GM23248 (cell line): ENCODE results near the gene CHCHD3. TPM values are rescaled to one million over a fixed set of nuclear protein-coding genes. Genes with fewer than 3 reads are reported as not detected.
"Not testable (repeated sequence)": the region's sequence is repeated elsewhere in the genome, so short reads cannot be mapped to it uniquely, and the experiment has no call there.

ENCODE experiments used
- DNase-seq: peaks from one replicate; pipeline ENCODE4 v3.0.0-alpha.2; 2015
- H2AFZ ChIP-seq: fragments of 200-600 bp; sonication (generic); 2 replicates; pipeline ENCODE4 v1.6.1; 2016; ENCODE audit warnings: antibody characterized with exemption
- H3F3A ChIP-seq: fragments of 200-600 bp; sonication (generic); 2 replicates; pipeline ENCODE4 v1.6.1; 2016; ENCODE audit warnings: mild to moderate bottlenecking, antibody characterized with exemption, mixed run types; ENCODE audit not compliant: insufficient read depth
- H3K27ac ChIP-seq: fragments of 200-600 bp; sonication (generic); 2 replicates; pipeline ENCODE4 v1.5.1; 2016; ENCODE audit warnings: mild to moderate bottlenecking
- H3K27me3 ChIP-seq: fragments of 200-600 bp; sonication (generic); replicated peaks from 2 replicates; pipeline ENCODE4 v1.6.1; 2016; ENCODE audit warnings: mild to moderate bottlenecking; ENCODE audit not compliant: insufficient read depth
- H3K36me3 ChIP-seq: fragments of 200-600 bp; sonication (generic); 2 replicates; pipeline ENCODE4 v1.6.1; 2016; ENCODE audit warnings: low read depth, mild to moderate bottlenecking
- H3K4me1 ChIP-seq: fragments of 200-600 bp; sonication (generic); 2 replicates; pipeline ENCODE4 v1.6.1; 2016; ENCODE audit warnings: mild to moderate bottlenecking; ENCODE audit not compliant: insufficient read depth
- H3K4me2 ChIP-seq: fragments of 200-600 bp; sonication (generic); one replicate; pipeline ENCODE4 v1.6.1; 2016; ENCODE audit warnings: mild to moderate bottlenecking; ENCODE audit not compliant: unreplicated experiment
- H3K4me3 ChIP-seq: fragments of 200-600 bp; sonication (generic); 2 replicates; pipeline ENCODE4 v1.5.1; 2016; ENCODE audit warnings: mild to moderate bottlenecking
- H3K79me2 ChIP-seq: fragments of 200-600 bp; sonication (generic); 2 replicates; pipeline ENCODE4 v1.6.1; 2016; ENCODE audit warnings: mild to moderate bottlenecking; ENCODE audit not compliant: insufficient read depth
- H3K9ac ChIP-seq: fragments of 200-600 bp; sonication (generic); 2 replicates; pipeline ENCODE4 v1.6.1; 2016; ENCODE audit warnings: mild to moderate bottlenecking
- H3K9me2 ChIP-seq: fragments of 200-600 bp; sonication (generic); 2 replicates; pipeline ENCODE4 v1.6.1; 2016; ENCODE audit warnings: mixed run types, mild to moderate bottlenecking, moderate library complexity; ENCODE audit not compliant: insufficient read depth
- H3K9me3 ChIP-seq: fragments of 200-600 bp; sonication (generic); one replicate; pipeline ENCODE4 v1.6.1; 2017; ENCODE audit warnings: low read depth
- H4K20me1 ChIP-seq: fragments of 200-600 bp; sonication (generic); 2 replicates; pipeline ENCODE4 v1.6.0; 2016; ENCODE audit not compliant: insufficient read depth
- EZH2 ChIP-seq: fragments of 200-600 bp; sonication (generic); IDR thresholded peaks from 2 replicates; pipeline ENCODE4 v1.6.1; 2018; ENCODE audit warnings: antibody characterized with exemption, mild to moderate bottlenecking; ENCODE audit not compliant: insufficient read depth, poor library complexity, severe bottlenecking
- EZH2phosphoT487 ChIP-seq: fragments of 200-600 bp; sonication (generic); IDR thresholded peaks from 2 replicates; pipeline ENCODE4 v1.6.1; 2018; ENCODE audit warnings: antibody characterized with exemption, moderate library complexity, mild to moderate bottlenecking, low read depth; ENCODE audit not compliant: insufficient read depth
- WGBS, 2 experiments: methylation state at CpG; one replicate each; pipeline ENCODE4 v1.1.6; 2015 to 2017; ENCODE audit warnings: low lambda C conversion rate in 2 of 2, low coverage in 1 of 2; ENCODE audit errors: missing lambda C conversion rate in 2 of 2; 5-methylcytosine and 5-hydroxymethylcytosine counted together
- in situ Hi-C: fragments of 300-500 bp; cut with MboI; formaldehyde crosslinking; loops from 2 replicates; pipeline ENCODE4 v1.15.0; 2020
- polyA plus RNA-seq: library from polyadenylated mRNA; unstranded; fragments of >200 nt; fragmentation: Nextera tagmentation; extraction: Ambion mirVana; gene quantifications from 2 replicates; pipeline ENCODE4 v1.2.1, GENCODE V29; 2016
- total RNA-seq: library from RNA; depleted of rRNA; stranded (reverse); fragments of >200 nt; shearing (Covaris generic); gene quantifications from 2 replicates; pipeline ENCODE4 v1.2.3, GENCODE V29; 2014

Gene CHCHD3
- total and polyA plus RNA-seq, 2 experiments from 2014 or later: 43.7 to 66.1 TPM

DNA sequence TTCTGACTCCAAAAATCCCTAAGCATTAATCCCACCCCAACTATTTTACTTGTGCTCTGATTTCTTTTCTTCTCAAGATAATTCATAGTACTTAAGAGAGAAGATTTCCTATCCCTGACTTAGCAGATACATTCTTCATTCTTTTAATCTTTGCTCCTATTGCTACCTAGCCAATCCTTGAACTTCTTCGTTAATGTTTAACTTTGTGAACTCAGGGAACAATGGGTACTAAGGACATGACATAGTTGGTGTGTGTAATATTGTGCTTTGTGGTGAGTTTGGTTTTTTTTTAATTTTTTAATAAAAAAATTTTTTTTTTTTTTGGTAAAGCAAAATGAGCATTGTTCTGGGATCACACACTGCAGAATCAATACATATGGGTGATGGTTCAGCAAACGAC, 166.2 kb downstream of the CHCHD3 start:
- no peak for TF ChIP-seq EZH2phosphoT487
- TF ChIP-seq EZH2: no peak
- no peaks in the 10 kb centered on the region for H3K79me2 ChIP-seq
- no peak overlapping the region for H3K27ac ChIP-seq
- H3K9me3 ChIP-seq: no peaks in the 10 kb centered on the region
- no peaks in the 10 kb centered on the region for H3K36me3 ChIP-seq
- no peak for DNase-seq
- no peaks in the 10 kb centered on the region; the same call in 1 of the 2 replicates for H4K20me1 ChIP-seq
- no peak overlapping the region for H3K4me2 ChIP-seq
- H3K4me1 ChIP-seq: no peaks in the 10 kb centered on the region
- no peaks in the 10 kb centered on the region for H3K27me3 ChIP-seq
- no peak overlapping the region for H3K4me3 ChIP-seq
- H3K9me2 ChIP-seq: no peaks in the 10 kb centered on the region
- H3K9ac ChIP-seq: no peak overlapping the region
- in situ Hi-C loops: no loop called here
- 91 to 94% methylated on average over 2 of the region's 2 CpGs for WGBS, 2 experiments
- no peaks in the 10 kb centered on the region for H3F3A ChIP-seq
- no peak overlapping the region for H2AFZ ChIP-seq

DNA sequence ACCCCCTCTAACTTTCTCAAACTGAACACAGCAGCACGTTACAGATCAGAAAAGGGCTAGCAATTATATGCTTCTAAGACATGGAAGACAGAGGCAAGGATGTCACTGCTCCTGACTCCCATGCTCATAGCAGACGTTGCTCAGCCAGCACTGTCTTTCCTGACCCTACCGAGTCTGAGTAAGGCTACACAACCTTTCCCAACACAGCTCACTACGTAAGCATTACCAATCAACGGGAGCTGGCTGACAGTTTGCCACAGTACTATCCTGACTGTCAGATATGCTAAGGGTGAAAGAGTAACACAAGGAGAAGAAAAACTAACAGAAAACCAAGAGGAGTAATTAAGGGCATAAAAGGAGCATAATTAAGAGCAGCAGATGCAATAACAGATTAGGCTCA, 171.2 kb downstream of the CHCHD3 start:
- H2AFZ ChIP-seq: no peak overlapping the region
- no peaks in the 10 kb centered on the region for H3F3A ChIP-seq
- in situ Hi-C loops: no loop called here
- H4K20me1 ChIP-seq: no peaks in the 10 kb centered on the region; the same call in 1 of the 2 replicates
- no peak for DNase-seq
- 91 to 93% methylated on average over 5 of the region's 5 CpGs for WGBS, 2 experiments
- no peak overlapping the region for H3K4me3 ChIP-seq
- H3K27me3 ChIP-seq: no peaks in the 10 kb centered on the region
- no peaks in the 10 kb centered on the region for H3K4me1 ChIP-seq
- TF ChIP-seq EZH2: no peak
- TF ChIP-seq EZH2phosphoT487: no peak
- H3K9ac ChIP-seq: no peak overlapping the region
- no peak overlapping the region for H3K27ac ChIP-seq
- no peaks in the 10 kb centered on the region for H3K79me2 ChIP-seq
- H3K4me2 ChIP-seq: no peak overlapping the region
- no peaks in the 10 kb centered on the region for H3K9me2 ChIP-seq
- H3K9me3 ChIP-seq: no peaks in the 10 kb centered on the region
- no peaks in the 10 kb centered on the region for H3K36me3 ChIP-seq

DNA sequence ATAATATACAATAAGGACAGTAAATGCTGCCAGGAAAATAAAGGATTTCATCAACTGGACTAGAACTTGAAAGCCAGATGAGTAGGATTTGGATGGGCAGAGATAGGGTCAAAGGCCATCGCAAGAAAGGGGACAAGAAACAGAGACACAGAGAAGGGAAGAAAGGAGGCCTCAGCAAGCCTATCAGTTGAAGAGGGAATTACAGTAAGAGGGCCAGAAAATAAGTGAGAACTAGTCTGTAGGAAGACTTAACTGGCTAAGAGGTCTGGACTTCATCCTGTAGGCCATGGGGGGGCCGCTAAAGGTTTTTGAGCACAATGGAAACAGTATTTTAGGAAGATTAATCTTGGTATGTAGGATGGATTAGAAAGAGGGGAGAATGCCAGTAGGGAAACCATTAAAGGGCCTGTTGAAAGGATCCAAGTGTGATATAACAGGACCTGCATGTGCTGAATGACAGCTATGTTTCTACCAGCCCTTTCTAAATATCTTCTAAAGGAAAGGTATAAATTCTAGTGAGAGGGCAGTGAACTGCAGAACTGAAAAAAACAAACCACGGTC, 174.4 kb downstream of the CHCHD3 start:
- DNase-seq: no peak
- WGBS, 2 experiments: 83 to 85% methylated on average over 3 of the region's 3 CpGs
- no peaks in the 10 kb centered on the region for H3K27me3 ChIP-seq
- no peaks in the 10 kb centered on the region for H3F3A ChIP-seq
- in situ Hi-C loops: no loop called here
- H3K27ac ChIP-seq: no peak overlapping the region
- no peaks in the 10 kb centered on the region for H3K79me2 ChIP-seq
- no peaks in the 10 kb centered on the region for H3K9me3 ChIP-seq
- H4K20me1 ChIP-seq: no peaks in the 10 kb centered on the region
- H3K36me3 ChIP-seq: no peaks in the 10 kb centered on the region
- no peak overlapping the region for H3K4me2 ChIP-seq
- no peaks in the 10 kb centered on the region for H3K9me2 ChIP-seq
- no peak overlapping the region for H3K4me3 ChIP-seq
- no peaks in the 10 kb centered on the region for H3K4me1 ChIP-seq
- TF ChIP-seq EZH2: no peak
- TF ChIP-seq EZH2phosphoT487: no peak
- H2AFZ ChIP-seq: no peak overlapping the region
- H3K9ac ChIP-seq: no peak overlapping the region

DNA sequence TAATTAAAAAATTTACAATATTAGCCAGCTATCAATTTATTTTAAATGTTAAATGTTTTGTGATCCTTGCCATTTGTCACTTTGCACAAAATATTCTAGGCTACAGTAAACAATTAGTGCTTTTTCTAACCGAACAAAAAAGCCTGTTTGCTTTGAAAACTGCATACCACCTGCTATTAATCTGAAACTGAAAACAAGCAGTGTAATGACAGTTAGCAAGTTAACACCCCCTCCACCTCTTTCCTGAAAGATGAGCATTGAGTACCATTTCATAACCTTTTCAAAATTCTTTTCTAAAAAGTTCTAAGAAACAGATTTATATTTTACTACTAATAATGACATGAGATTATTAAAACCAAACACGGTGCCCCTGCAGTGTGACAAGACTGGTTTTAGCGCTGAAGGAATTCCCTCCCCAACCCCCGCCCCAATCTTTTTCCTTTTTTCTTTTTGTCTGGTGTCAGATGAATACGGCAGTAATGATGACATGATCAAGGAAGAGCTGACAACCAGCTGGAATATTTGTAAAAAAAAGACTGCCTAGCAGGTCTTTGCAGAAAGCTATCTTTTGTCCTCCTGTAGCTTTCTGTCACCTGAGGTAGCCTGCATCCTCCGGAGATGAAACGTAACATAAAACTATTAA, 175.6 kb downstream of the CHCHD3 start:
- Histone ChIP-seq H3K4me2 (no peak overlapping the region), H3K9me2 (no peaks in the 10 kb centered on the region), H3K36me3 (no peaks in the 10 kb centered on the region), H3F3A (no peaks in the 10 kb centered on the region), H3K4me1 (no peaks in the 10 kb centered on the region), H3K79me2 (no peaks in the 10 kb centered on the region), H3K9ac (no peak overlapping the region), H2AFZ (no peak overlapping the region), H3K27ac (no peak overlapping the region), H3K27me3 (no peaks in the 10 kb centered on the region), H3K4me3 (no peak overlapping the region), H3K9me3 (no peaks in the 10 kb centered on the region), H4K20me1 (no peaks in the 10 kb centered on the region)
- TF ChIP-seq EZH2phosphoT487: no peak
- no peak for TF ChIP-seq EZH2
- in situ Hi-C loops: no loop called here
- DNase-seq: no peak
- WGBS, 2 experiments: 45 to 46% methylated on average over 7 of the region's 7 CpGs

DNA sequence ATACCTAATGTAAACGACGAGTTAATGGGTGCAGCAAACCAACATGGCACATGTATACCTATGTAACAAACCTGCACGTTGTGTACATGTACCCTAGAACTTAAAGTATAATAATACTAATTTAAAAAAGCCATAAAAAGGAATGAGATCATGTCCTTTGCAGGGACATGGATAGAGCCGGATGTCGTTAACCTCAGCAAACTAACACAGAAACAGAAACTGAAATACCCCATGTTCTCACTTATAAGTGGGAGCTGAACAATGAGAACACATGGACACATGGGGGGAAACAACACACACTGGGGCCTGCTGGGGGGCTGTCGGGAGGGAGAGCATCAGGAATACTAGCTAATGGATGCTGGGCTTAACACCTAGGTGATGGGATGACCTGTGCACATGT, 176.8 kb downstream of the CHCHD3 start:
- H3K79me2 ChIP-seq, H3K9me3 ChIP-seq, H3F3A ChIP-seq, H3K27ac ChIP-seq, DNase-seq, H3K9me2 ChIP-seq, in situ Hi-C loops, H3K4me2 ChIP-seq, H3K4me1 ChIP-seq, H2AFZ ChIP-seq, H3K9ac ChIP-seq, H3K36me3 ChIP-seq, H3K4me3 ChIP-seq, H3K27me3 ChIP-seq, H4K20me1 ChIP-seq: not testable (repeated sequence)
- WGBS, 2 experiments: 98 to 99% methylated on average over 6 of the region's 6 CpGs
